GM23338 (cell line): Measurements from ENCODE around the gene PAX2. TPM values are rescaled to one million over a fixed set of nuclear protein-coding genes. Genes with fewer than 3 reads are reported as not detected.

Experiments used
- ATAC-seq: fragments of 200-7000 bp; cut with Tn5 transposase; 3 replicates; pipeline ENCODE4 v1.9.1; 2020
- DNase-seq: peaks from one replicate; pipeline ENCODE4 v3.0.0-alpha.2; 2015; ENCODE audit warnings: low spot score
- H2AFZ ChIP-seq: fragments of 200-600 bp; sonication (generic); 2 replicates; pipeline ENCODE4 v1.8.0; 2016; ENCODE audit warnings: antibody characterized with exemption, mild to moderate bottlenecking, moderate library complexity
- H3F3A ChIP-seq: fragments of 200-600 bp; sonication (generic); replicated peaks from 2 replicates; pipeline ENCODE4 v1.8.0; 2017; ENCODE audit warnings: antibody characterized with exemption, mixed run types, low read depth
- H3K27ac ChIP-seq: fragments of 200-600 bp; sonication (generic); 2 replicates; pipeline ENCODE4 v1.6.1; 2016; ENCODE audit warnings: low read depth
- H3K27me3 ChIP-seq: fragments of 200-600 bp; sonication (generic); 2 replicates; pipeline ENCODE4 v1.8.0; 2016; ENCODE audit warnings: mild to moderate bottlenecking, mixed run types, moderate library complexity; ENCODE audit not compliant: insufficient read depth
- H3K36me3 ChIP-seq: fragments of 200-600 bp; sonication (generic); 2 replicates; pipeline ENCODE4 v1.8.0; 2016; ENCODE audit warnings: mild to moderate bottlenecking; ENCODE audit not compliant: insufficient read depth
- H3K4me1 ChIP-seq: fragments of 200-600 bp; sonication (generic); 2 replicates; pipeline ENCODE4 v1.8.0; 2016; ENCODE audit warnings: mild to moderate bottlenecking, moderate library complexity; ENCODE audit not compliant: insufficient read depth
- H3K4me2 ChIP-seq: fragments of 200-600 bp; sonication (generic); 2 replicates; pipeline ENCODE4 v1.7.1; 2017; ENCODE audit warnings: mixed run types
- H3K4me3 ChIP-seq: fragments of 200-600 bp; sonication (generic); 2 replicates; pipeline ENCODE4 v1.6.1; 2016; ENCODE audit warnings: mixed run types
- H3K79me2 ChIP-seq: fragments of 200-600 bp; sonication (generic); replicated peaks from 2 replicates; pipeline ENCODE4 v1.8.0; 2017; ENCODE audit warnings: mild to moderate bottlenecking; ENCODE audit not compliant: insufficient read depth
- H3K9me2 ChIP-seq: fragments of 200-600 bp; sonication (generic); 2 replicates; pipeline ENCODE4 v1.8.0; 2017; ENCODE audit not compliant: insufficient read depth
- H4K20me1 ChIP-seq: fragments of 200-600 bp; sonication (generic); replicated peaks from 2 replicates; pipeline ENCODE4 v1.8.0; 2017; ENCODE audit warnings: mild to moderate bottlenecking; ENCODE audit not compliant: insufficient read depth
- H3K27ac Mint-ChIP-seq: 2 replicates; pipeline ENCODE4 v1.8.0; 2020; ENCODE audit warnings: inconsistent platforms, mild to moderate bottlenecking, moderate library complexity, mixed read lengths
- H3K27me3 Mint-ChIP-seq: 3 replicates; pipeline ENCODE4 v1.8.0; 2022; ENCODE audit warnings: low read depth, mild to moderate bottlenecking, moderate library complexity, mixed read lengths, inconsistent platforms; ENCODE audit not compliant: insufficient read depth, poor library complexity
- H3K36me3 Mint-ChIP-seq: 3 replicates; pipeline ENCODE4 v1.8.0; 2021; ENCODE audit warnings: low read depth, mild to moderate bottlenecking, inconsistent platforms, moderate library complexity, mixed read lengths
- H3K4me1 Mint-ChIP-seq: 3 replicates; pipeline ENCODE4 v1.8.0; 2020; ENCODE audit warnings: mild to moderate bottlenecking, inconsistent platforms, mixed read lengths
- H3K4me3 Mint-ChIP-seq: 3 replicates; pipeline ENCODE4 v1.8.0; 2021; ENCODE audit warnings: moderate library complexity, mild to moderate bottlenecking, inconsistent platforms, mixed read lengths
- H3K9me3 Mint-ChIP-seq: 3 replicates; pipeline ENCODE4 v1.8.0; 2020; ENCODE audit warnings: moderate library complexity, mild to moderate bottlenecking, inconsistent platforms, mixed read lengths
- EZH2 ChIP-seq: fragments of 200-600 bp; sonication (generic); IDR thresholded peaks from one replicate; pipeline ENCODE4 v1.8.0; 2017; ENCODE audit warnings: antibody characterized with exemption, mild to moderate bottlenecking, low read depth; ENCODE audit not compliant: unreplicated experiment
- JUNB ChIP-seq: IDR thresholded peaks from one replicate; pipeline ENCODE4 v1.6.1; 2016; ENCODE audit warnings: antibody characterized with exemption; ENCODE audit not compliant: unreplicated experiment
- NANOG ChIP-seq: IDR thresholded peaks from 2 replicates; pipeline ENCODE4 v1.6.1; 2016; ENCODE audit warnings: antibody characterized with exemption, borderline replicate concordance
- POLR2AphosphoS5 ChIP-seq: IDR thresholded peaks from 2 replicates; pipeline ENCODE4 v1.6.1; 2016; ENCODE audit warnings: antibody characterized with exemption, low read depth
- ZNF331 ChIP-seq: fragments of 250-450 bp; sonication (Bioruptor Pico); IDR thresholded peaks from 2 replicates; pipeline ENCODE4 v1.5.0; 2020; ENCODE audit warnings: low read depth, mild to moderate bottlenecking, moderate library complexity
- polyA plus RNA-seq: library from polyadenylated mRNA; unstranded; fragments of >200 nt; fragmentation: Nextera tagmentation; extraction: Ambion mirVana; gene quantifications from 2 replicates; pipeline ENCODE4 v1.2.1, GENCODE V29; 2016
- total RNA-seq: library from RNA; depleted of rRNA; stranded (reverse); fragments of >200 nt; shearing (Covaris generic); gene quantifications from 2 replicates; pipeline ENCODE4 v1.2.3, GENCODE V29; 2014
- TF ChIP-seq, protein P1 (sequence below), 2 experiments: fragments of 200-600 bp in 1 of 2; sonication (generic) in 1 of 2; conservative IDR thresholded peaks; 2 replicates each; pipeline versions ENCODE4 v1.5.1 to v1.6.1; 2016 to 2017; ENCODE audit warnings: antibody characterized with exemption in 2 of 2, low read depth in 2 of 2, mild to moderate bottlenecking in 2 of 2, moderate library complexity in 1 of 2
- TF ChIP-seq, protein P2 (sequence below): IDR thresholded peaks from 2 replicates; pipeline ENCODE4 v1.6.1; 2016; ENCODE audit warnings: antibody characterized with exemption
- TF ChIP-seq, protein P3 (sequence below): IDR thresholded peaks from one replicate; pipeline ENCODE4 v1.6.1; 2018; ENCODE audit warnings: antibody characterized with exemption; ENCODE audit not compliant: unreplicated experiment

Gene PAX2
- total and polyA plus RNA-seq, 2 experiments from 2014 or later, result not detected

DNA sequence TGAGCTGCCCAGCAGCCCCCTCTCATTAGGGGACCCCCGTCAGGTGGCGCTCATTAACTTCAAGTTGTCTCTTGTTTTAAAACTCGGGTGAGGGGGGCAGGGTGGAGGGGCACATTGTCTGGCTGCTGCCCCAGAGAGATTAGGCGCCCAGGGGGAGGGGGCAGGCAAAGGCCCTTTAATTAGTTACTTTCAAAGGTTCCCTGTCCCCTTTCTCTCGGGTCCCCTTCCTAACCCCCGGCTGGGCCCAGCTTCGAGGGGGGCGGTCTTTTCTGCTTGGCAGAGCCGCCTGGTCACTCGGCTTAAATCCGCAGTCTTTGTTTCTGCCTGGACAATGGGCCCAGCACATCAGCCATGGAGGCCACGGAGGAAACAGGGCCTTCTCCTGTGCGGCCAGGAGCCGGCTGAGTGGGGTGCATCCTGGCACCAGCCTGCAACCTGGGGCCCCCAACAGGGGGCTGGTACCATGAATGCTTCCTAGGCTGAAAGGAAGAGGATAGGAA lies 128.5 kb downstream of the PAX2 start:
- no peaks in the 10 kb centered on the region for H3K9me3 Mint-ChIP-seq
- no peak overlapping the region for H3K4me3 ChIP-seq
- peaks cover 19% of the 10 kb centered on the region for H3K4me1 ChIP-seq
- H3K4me3 Mint-ChIP-seq, result no peak overlapping the region
- no peak overlapping the region for H3K27ac Mint-ChIP-seq
- peaks cover 29% of the 10 kb centered on the region for H3K27me3 Mint-ChIP-seq
- H4K20me1 ChIP-seq, result 0 out of 2 replicates have a peak, but pooled peaks cover 2% of the 10 kb centered on the region
- no peaks in the 10 kb centered on the region for H3K79me2 ChIP-seq
- peaks cover 27% of the 10 kb centered on the region for H3K27me3 ChIP-seq
- no peaks in the 10 kb centered on the region for H3K36me3 Mint-ChIP-seq
- H3K4me2 ChIP-seq, result peak overlapping the region; percentile 51
- H3K36me3 ChIP-seq, result no peaks in the 10 kb centered on the region
- no peaks in the 10 kb centered on the region for H3F3A ChIP-seq
- no peak for DNase-seq
- no peaks in the 10 kb centered on the region for H3K9me2 ChIP-seq
- TF ChIP-seq, protein P1, sequence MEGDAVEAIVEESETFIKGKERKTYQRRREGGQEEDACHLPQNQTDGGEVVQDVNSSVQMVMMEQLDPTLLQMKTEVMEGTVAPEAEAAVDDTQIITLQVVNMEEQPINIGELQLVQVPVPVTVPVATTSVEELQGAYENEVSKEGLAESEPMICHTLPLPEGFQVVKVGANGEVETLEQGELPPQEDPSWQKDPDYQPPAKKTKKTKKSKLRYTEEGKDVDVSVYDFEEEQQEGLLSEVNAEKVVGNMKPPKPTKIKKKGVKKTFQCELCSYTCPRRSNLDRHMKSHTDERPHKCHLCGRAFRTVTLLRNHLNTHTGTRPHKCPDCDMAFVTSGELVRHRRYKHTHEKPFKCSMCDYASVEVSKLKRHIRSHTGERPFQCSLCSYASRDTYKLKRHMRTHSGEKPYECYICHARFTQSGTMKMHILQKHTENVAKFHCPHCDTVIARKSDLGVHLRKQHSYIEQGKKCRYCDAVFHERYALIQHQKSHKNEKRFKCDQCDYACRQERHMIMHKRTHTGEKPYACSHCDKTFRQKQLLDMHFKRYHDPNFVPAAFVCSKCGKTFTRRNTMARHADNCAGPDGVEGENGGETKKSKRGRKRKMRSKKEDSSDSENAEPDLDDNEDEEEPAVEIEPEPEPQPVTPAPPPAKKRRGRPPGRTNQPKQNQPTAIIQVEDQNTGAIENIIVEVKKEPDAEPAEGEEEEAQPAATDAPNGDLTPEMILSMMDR (conservative IDR thresholded peaks at IDR 0.05; ENCODE audit: low read depth in 2 of 2), result no peak
- TF ChIP-seq JUNB (no peak), NANOG (no peak), ZNF331 (no peak)
- TF ChIP-seq, protein P2, sequence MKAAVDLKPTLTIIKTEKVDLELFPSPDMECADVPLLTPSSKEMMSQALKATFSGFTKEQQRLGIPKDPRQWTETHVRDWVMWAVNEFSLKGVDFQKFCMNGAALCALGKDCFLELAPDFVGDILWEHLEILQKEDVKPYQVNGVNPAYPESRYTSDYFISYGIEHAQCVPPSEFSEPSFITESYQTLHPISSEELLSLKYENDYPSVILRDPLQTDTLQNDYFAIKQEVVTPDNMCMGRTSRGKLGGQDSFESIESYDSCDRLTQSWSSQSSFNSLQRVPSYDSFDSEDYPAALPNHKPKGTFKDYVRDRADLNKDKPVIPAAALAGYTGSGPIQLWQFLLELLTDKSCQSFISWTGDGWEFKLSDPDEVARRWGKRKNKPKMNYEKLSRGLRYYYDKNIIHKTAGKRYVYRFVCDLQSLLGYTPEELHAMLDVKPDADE, result no peak
- peaks cover 45% of the 10 kb centered on the region for H3K4me1 Mint-ChIP-seq
- no peak; the same call in 2 of the 3 replicates for ATAC-seq
- H3K27ac ChIP-seq, result no peak overlapping the region
- peak overlapping the region; percentile 78 for H2AFZ ChIP-seq

DNA sequence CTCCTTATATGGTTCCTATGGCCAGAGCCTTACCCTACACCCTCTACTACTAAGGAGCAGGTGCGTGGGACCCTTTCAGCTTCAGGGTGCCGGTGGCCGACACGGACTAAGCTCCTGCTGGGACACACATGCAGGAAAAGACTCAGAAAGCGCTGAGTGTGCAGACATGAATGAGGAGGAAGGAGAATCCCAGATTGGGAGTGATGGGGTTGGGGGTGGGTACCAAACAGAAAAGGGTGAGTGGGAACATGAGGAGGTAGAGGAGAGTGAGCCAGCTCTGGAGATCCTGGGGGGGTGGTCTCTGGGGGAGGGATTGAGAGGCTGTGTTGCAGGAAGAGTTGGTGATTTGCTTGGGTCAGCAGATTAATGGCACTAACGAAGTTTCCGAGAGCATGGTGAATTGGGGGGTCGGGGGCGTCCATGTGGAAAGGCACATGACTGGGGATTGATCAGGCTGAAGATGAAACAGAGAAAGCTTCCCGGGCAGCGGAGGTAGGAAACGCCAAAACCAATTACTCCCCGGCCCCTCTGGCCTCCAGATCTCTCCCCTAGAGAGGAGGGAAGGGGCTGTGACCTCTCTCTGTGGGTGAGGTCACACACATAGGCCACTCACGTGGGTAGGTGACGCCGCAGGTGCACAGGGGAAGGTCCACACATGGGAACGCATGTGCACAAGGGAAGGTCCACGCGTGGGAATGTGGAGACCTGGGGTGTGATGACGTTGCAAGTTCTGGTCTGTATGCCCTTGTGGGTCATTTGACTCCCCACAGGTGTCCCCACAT lies 129.5 kb downstream of the PAX2 start:
- no peak overlapping the region for H3K4me3 ChIP-seq
- H3K36me3 ChIP-seq, result no peaks in the 10 kb centered on the region
- Mint-ChIP-seq H3K27ac (no peak overlapping the region), H3K4me1 (peaks cover 45% of the 10 kb centered on the region), H3K4me3 (no peak overlapping the region), H3K36me3 (no peaks in the 10 kb centered on the region), H3K27me3 (peaks cover 27% of the 10 kb centered on the region), H3K9me3 (no peaks in the 10 kb centered on the region)
- DNase-seq (no peak), ATAC-seq (no peak)
- no peak overlapping the region for H3K27ac ChIP-seq
- H3K4me1 ChIP-seq, result peaks cover 19% of the 10 kb centered on the region
- no peak overlapping the region for H2AFZ ChIP-seq
- H3K4me2 ChIP-seq, result no peak overlapping the region
- H3K79me2 ChIP-seq, result no peaks in the 10 kb centered on the region
- H3K27me3 ChIP-seq, result peaks cover 28% of the 10 kb centered on the region
- H4K20me1 ChIP-seq, result 0 out of 2 replicates have a peak, but pooled peaks cover 2% of the 10 kb centered on the region
- H3F3A ChIP-seq, result no peaks in the 10 kb centered on the region
- no peaks in the 10 kb centered on the region for H3K9me2 ChIP-seq
- no peak for TF ChIP-seq POLR2AphosphoS5
- TF ChIP-seq, protein P3, sequence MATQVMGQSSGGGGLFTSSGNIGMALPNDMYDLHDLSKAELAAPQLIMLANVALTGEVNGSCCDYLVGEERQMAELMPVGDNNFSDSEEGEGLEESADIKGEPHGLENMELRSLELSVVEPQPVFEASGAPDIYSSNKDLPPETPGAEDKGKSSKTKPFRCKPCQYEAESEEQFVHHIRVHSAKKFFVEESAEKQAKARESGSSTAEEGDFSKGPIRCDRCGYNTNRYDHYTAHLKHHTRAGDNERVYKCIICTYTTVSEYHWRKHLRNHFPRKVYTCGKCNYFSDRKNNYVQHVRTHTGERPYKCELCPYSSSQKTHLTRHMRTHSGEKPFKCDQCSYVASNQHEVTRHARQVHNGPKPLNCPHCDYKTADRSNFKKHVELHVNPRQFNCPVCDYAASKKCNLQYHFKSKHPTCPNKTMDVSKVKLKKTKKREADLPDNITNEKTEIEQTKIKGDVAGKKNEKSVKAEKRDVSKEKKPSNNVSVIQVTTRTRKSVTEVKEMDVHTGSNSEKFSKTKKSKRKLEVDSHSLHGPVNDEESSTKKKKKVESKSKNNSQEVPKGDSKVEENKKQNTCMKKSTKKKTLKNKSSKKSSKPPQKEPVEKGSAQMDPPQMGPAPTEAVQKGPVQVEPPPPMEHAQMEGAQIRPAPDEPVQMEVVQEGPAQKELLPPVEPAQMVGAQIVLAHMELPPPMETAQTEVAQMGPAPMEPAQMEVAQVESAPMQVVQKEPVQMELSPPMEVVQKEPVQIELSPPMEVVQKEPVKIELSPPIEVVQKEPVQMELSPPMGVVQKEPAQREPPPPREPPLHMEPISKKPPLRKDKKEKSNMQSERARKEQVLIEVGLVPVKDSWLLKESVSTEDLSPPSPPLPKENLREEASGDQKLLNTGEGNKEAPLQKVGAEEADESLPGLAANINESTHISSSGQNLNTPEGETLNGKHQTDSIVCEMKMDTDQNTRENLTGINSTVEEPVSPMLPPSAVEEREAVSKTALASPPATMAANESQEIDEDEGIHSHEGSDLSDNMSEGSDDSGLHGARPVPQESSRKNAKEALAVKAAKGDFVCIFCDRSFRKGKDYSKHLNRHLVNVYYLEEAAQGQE, result no peak
- no peak for TF ChIP-seq EZH2
